Stimulated activated CD8-positive, alpha-beta memory T cell treated with anti-CD3 and anti-CD28 coated beads, Interleukin-7, amount 100 ng/mL, for 48 hours (primary cell): ENCODE results near the gene SLC38A10.
A peak's percentile ranks its signal among the peaks of the same experiment; 100 is the strongest.

Experiments used
- DNase-seq, 2 donors: peaks; one replicate each; pipeline ENCODE4 v3.0.0-alpha.2; 2020; ENCODE audit warnings: low read depth in 1 of 2; ENCODE audit errors: extremely low read depth in 1 of 2

The SLC38A10 gene

GRCh38 chr17:81258292-81258691 lies 36.8 kb downstream of the SLC38A10 start:
- DNase-seq, result no peak

GRCh38 chr17:81257533-81257932 lies 37.6 kb downstream of the SLC38A10 start:
- DNase-seq, result no peak

- no peak for DNase-seq
Measured at GRCh38 chr17:81256616-81257015, 38.5 kb downstream of the SLC38A10 start.

- no peak for DNase-seq
Measured at GRCh38 chr17:81254955-81255717, 40.0 kb downstream of the SLC38A10 start.

GRCh38 chr17:81253358-81254131 lies 41.6 kb downstream of the SLC38A10 start:
- DNase-seq, result peak in 1 of 2 donors; percentile 23

GRCh38 chr17:81252987-81253329 lies 42.1 kb downstream of the SLC38A10 start:
- DNase-seq, result no peak

GRCh38 chr17:81252326-81252986 lies 42.7 kb downstream of the SLC38A10 start:
- no peak for DNase-seq

GRCh38 chr17:81251709-81252301 lies 43.3 kb downstream of the SLC38A10 start:
- DNase-seq, result no peak

GRCh38 chr17:81251094-81251708 lies 43.9 kb downstream of the SLC38A10 start:
- no peak for DNase-seq

GRCh38 chr17:81250286-81251093 lies 44.6 kb downstream of the SLC38A10 start:
- DNase-seq, result no peak

- no peak for DNase-seq
Measured at GRCh38 chr17:81249223-81250040, 45.7 kb downstream of the SLC38A10 start.

GRCh38 chr17:81248649-81249048 lies 46.5 kb downstream of the SLC38A10 start:
- DNase-seq, result no peak

GRCh38 chr17:81247339-81247990 lies 47.6 kb downstream of the SLC38A10 start:
- DNase-seq, result no peak

- no peak for DNase-seq
Measured at GRCh38 chr17:81246679-81247338, 48.3 kb downstream of the SLC38A10 start.

GRCh38 chr17:81246343-81246670 lies 48.8 kb downstream of the SLC38A10 start:
- no peak for DNase-seq

- no peak for DNase-seq
Measured at GRCh38 chr17:81245665-81246342, 49.3 kb downstream of the SLC38A10 start.

GRCh38 chr17:81245024-81245664 lies 50.0 kb downstream of the SLC38A10 start:
- DNase-seq, result no peak
